HTERT RPE-1 (cell line): ENCODE data around the gene DNAH17.
"Not testable (repeated sequence)": the region's sequence is repeated elsewhere in the genome, so short reads cannot be mapped to it uniquely, and the experiment has no call there.

Experiments used
- in situ Hi-C: fragments of 300-500 bp; cut with MboI; formaldehyde crosslinking; loops from 4 replicates; pipeline ENCODE4 v1.14.3; 2020; ENCODE audit warnings: low sequenced_read_pairs

DNAH17 gene

DNA sequence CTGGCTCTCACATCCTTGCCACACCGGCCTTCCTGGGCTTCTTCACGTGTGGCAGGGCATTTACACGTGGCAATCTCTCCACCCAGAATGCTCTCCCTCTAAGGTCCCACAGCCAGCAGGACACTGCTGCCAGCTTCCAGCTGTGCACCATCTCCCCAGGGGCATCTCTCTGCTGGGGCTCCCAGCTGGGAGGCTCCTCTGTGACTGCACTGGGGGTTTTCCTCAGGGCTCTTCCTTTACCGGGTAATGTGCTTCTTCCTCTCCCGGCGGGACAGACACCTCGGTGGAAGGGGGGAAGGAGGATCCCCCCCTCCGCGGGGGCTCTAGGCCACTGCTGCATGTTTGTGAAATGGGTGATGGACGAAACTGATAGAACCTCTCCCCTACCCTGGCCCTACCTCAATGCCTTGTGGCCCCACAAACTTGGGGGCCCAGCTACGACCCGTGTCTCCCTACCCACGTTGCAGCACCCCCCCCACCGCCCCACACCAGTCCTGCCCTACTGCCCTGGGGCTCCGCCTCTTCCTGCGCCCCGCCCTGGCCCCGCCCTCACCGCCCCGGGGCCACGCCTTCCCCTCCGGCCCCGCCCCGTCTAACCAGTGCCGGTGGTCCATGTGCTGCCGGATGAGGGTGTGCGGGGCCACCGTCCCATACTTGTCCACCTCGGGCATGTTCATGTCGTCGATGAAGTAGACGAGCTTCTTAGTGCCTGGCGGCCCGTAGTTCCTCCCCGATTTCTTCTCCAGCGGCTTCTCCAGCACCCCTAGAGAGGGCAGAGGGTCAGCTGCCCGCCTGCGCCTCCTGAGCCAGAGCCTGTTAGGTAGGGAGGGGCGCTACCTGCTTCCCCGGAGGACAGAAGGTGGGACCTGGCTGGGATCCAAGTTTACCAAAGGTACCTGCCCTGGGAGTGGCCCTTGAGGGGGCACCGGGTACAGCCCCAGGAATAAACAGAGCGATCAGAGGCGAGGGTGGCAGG lies 92.6 kb downstream of the DNAH17 start:
- in situ Hi-C loops: no loop called here

DNA sequence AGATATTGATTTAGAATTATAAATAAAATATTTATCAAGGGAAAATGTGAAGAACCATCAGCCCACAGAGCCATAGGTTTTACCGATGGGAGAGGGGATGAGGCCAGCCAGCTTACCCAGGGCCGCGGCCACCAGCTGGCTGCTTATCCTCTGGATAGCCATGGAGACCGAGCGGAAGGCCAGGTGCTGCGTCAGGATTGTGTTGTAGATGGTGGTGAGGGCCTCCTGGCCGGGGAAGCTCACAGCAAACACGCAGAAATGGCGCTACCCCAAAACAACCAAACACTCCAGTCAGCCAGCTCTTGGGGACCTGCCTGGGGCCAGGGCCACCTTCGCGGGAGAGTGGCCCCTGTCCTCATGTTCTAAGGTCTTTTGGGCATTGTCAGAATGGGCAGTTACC lies 97.8 kb downstream of the DNAH17 start:
- in situ Hi-C loops: no loop called here

DNA sequence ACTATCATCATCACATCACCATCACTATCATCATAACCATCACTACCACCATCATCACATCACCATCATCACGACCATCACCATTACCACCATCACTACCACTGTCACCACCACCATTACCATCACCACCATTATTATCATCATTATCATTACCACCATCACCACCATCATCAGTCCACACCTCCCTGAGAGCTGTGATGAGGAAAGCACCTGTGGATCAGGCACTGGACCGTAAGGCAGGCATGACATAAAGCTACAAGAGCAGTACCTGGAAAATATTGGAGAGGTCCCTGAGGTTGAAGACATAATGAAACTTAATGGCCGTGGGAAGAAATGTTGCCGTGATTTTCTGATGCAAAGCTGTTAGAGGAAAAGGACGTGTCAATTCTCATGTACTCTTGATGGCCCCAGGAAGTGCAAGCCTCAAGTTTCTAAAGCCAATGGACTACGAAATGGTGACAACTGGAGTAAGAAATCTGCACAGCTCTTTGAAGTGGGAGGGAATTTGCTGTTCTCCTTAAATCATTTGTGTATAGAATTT lies 98.4 kb downstream of the DNAH17 start:
- in situ Hi-C loops: no loop called here

DNA sequence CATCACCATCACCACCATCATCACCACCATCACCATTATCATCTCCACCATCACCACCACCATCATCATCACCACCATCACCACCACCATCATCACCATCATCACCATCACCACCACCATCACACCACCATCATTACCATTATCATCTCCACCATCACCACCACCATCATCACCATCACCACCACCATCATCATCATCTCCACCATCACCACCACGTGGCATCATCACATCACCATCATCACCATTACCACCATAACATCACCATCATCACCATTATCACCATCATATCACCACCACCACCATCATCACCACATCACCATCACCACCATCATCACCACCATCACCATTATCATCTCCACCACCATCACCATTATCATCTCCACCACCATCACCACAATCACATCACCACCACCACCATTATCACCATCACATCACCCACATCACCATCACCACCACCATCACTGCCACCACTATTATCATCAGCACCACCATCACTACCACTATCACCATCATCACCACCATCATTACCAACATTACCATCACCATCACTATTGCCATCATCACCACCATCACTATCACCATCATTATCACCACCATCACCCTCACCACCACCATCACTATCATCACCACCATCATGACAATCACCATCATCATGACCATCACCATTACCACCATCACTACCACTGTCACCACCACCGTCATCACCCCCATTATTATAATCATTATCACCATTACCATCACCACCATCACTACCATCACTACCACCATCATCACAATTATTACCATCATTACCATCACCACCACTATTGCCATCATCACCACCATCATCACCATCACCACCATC lies 99.1 kb downstream of the DNAH17 start:
- in situ Hi-C loops: no loop called here

DNA sequence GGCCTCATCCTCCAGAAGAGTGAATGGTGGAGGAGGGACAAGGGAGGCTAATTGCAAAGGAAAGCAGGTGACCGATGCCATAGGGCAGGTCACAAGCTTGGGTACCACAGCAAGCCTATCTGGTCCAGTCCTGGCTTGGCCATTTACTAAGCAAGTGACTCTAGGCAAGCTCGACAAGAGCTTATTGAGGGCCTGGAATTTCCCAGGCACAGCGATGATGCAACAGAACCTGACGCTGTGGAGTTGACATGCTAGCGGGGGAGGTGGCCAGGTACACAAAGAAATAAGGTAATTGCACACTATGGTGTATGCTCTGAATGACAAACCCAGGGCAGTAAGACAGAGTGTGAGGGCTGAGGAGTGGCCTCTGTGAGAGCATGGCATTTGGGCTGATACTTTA lies 100.2 kb downstream of the DNAH17 start:
- in situ Hi-C loops: no loop called here

DNA sequence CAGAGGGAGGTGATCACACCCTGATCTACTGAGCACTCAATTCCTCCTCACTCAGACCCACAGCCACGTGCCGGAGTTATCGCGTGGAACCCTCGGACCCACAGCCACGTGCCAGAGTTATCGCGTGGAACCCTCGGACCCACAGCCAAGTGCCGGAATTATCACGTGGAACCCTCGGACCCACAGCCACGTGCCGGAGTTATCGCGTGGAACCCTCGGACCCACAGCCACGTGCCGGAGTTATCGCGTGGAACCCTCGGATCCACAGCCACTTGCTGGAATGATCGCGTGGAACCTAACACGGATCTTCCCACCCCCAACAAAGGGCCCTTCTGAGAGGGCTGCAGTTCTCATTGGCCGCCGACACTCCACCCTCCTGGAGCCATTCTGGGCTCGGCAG lies 101.0 kb downstream of the DNAH17 start:
- in situ Hi-C loops: no loop called here

DNA sequence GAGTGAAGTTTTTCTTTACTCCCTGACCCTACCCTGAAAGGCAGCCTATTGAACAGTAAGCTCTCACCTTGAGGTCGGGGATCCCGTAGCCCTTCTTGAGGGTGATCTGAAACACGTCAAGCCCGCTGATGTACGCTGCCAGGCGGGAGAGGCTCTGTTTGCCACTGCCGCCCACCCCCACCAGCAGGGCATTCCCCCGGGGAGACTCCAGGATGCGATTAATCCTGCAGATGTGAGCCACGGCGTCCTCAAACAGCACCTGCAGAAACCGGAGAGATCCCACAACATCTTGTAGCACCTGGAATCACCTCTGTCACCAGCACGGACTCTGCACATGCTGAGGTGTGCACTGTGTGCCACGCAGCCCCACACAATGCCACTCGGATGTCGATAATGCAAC lies 102.0 kb downstream of the DNAH17 start:
- in situ Hi-C loops: no loop called here

DNA sequence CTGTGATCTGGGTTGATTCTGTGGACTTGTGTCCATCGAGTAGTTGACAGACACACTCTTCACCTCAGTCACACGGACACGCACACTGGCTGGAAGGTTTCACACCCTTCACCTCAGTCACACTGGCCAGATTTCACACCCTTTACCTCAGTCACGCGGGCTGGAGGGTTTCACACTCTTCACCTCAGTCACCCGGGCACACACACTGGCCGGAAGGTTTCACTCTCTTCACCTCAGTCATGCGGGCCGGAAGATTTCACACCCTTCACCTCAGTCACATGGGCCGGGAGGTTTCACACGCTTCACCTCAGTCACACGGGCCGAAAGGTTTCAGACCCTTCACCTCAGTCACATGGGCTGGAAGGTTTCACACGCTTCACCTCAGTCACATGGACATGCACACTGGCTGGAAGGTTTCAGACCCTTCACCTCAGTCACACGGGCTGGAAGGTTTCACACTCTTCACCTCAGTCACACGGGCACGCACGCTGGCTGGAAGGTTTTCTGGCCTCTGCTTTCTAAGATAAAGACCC lies 102.5 kb downstream of the DNAH17 start:
- in situ Hi-C loops: no loop called here

DNA sequence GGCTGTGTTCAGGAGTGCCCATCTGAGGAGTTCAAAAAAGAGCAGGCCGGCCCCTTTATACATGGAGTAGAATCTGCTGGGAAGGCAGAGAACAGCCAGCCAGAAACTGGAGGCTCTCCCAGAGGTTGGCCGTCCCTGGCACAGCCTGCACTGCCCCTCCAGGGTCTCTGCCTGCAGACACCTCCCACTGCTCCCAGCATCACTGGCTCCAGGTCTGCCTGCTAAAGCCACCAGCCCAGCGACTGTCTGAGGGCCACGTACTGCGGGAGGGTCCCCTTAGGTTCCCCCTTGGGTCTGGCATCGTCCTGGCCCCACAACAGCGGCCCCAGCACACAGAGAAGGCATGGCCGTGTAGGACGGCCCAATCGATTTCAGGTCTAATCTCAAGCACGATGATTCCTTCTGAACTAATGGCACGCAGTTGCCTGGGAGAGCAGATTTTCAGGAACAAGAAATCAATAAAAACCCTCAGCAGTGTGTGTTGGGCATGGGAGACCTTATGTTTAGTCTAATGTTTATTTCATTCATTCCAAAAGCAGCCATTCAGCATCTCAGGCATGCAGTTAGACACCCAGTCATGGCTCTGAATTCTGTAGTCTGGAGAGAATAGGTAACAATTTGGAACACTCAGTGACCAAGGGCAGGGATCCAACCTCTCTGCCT lies 103.1 kb downstream of the DNAH17 start:
- in situ Hi-C loops: no loop called here

DNA sequence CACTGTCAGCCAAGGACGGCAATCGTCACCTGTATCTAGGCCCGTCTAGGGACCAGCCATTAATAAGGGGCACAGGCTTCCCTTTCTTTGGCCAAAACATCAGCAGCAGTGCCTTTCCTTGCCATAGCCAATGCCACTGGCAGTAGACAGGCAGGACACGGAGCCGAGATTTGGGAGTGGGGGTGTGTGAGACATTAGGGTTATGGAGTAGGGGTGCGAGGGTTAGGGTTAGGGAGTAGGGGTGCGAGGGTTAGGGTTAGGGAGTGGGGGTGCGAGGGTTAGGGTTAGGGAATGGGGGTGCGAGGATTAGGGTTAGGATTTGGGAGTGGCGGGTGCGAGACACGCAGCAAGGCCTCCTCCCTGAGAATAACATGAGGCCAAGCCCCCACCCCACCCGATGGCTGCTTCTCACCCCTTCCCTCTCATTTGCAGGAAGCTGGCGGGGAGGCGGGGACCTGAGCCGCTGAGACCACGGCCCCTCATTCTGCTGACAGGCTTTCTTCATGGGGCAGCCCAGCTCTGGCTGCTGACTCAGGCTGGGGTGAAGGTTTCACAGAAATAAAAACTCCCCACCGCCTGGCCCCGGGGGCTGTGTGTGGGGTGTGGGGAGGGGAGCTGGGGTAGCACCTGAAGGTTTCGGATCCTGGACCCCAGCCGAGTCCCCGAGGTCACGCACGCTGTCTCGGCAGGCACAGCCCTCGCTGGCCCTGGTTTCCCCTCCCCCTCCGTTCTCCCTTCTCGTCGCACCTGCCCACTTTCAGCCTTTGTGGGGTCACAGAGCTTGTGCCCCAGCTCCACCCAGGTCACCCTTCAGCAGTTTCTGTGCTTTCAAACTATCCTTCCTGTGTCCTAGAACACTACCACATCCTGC lies 104.9 kb downstream of the DNAH17 start:
- in situ Hi-C loops: no loop called here

DNA sequence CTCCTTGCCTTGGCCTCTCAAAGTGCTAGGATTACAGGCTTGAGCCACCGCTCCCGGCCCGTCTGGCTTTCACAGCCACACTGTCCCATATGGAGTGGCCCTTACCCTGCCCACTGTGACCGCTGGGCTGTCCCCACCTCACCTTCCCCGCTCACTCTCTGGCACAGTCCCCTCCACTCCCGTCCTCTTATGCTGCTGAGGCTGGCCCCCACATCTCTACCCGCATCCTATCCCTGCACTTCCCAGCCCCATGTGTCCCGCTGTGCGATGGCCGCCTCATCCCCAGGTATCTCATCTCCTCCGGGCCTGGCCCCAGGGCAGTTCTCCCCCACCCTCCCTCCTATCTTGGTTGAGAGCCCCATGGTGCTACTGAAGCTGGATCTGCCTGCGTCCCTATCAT lies 105.6 kb downstream of the DNAH17 start:
- in situ Hi-C loops: no loop called here

DNA sequence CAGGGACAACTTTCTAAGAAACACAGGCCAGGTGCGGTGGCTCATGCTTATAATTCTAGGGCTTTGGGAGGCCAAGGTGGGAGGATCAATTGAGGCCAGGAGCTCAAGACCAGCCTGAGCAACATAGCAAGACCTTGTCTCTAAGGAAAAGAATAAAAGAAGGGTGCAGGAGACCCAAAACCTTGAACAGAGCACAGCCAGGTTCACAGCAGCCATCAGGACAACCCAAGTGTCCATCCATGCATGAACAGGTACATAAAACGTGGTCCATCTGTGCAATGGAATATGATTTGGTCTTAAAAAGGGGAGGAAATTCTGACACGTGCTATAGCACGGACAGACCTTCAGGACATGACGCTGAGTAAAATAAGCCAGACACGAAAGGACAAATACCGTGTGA lies 107.8 kb downstream of the DNAH17 start:
- in situ Hi-C loops: no loop called here

DNA sequence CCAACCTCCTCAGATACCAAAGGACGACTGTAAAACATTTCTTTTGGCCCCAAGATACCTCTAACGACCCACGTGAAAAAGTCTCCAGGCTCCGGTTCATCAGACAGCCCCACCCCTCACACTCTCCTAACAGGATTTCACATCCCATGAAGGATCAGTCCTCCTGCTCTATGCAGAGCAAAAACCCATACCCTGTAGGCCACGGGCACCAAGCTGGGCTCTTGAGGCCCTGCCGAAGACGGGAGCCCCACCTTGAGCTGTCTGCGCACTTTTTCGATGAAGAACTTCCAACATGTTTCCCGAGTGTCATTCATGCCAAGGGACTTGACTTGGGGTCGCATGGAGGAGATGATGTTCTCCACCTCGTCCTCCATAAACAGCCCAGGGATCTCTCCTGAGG lies 108.8 kb downstream of the DNAH17 start:
- in situ Hi-C loops: no loop called here

DNA sequence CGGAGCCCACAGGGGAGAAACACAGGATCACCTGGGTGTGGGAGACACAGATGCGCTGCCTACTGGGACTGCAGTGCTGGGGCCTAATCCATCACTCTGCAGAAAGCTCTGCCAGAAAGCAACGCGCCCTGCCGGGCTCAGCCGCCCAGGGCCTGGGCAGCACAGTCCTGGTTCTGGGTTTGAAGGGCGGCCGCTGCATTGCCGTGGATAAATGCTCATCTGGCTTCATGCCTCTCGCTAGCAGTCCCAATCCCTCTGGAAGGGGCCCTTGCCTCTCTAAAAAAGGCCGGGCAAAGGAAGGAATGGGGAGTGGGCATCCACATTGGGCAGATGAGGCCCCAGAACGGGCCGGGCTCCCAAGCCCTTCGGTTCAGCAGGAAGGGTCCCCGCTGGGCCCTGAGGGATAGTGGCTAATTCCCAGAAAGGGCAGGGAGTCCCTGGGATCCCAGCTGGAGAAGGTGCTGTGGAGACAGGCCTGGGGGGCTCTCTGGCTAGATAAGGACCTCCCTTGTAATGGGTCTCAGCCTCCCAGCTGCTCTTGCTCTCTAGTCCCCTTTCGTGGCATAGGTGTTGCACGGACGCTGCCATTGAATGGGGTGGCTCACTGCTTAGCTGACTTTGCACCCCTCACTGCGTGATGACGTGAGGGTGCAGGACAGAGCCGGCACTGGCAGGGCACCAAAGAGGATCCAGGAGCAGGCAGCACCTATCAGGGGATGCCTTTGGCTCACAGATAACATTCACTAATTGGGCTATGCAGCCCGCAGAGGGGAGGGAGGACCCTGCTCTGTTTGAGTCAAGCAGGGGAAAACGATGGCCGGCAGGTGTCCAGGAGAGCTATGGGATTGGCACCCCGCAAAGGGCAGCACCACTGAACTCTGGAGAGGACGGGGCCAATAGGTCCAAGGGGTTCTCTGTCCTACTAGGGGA lies 110.1 kb downstream of the DNAH17 start:
- in situ Hi-C loops: no loop called here

DNA sequence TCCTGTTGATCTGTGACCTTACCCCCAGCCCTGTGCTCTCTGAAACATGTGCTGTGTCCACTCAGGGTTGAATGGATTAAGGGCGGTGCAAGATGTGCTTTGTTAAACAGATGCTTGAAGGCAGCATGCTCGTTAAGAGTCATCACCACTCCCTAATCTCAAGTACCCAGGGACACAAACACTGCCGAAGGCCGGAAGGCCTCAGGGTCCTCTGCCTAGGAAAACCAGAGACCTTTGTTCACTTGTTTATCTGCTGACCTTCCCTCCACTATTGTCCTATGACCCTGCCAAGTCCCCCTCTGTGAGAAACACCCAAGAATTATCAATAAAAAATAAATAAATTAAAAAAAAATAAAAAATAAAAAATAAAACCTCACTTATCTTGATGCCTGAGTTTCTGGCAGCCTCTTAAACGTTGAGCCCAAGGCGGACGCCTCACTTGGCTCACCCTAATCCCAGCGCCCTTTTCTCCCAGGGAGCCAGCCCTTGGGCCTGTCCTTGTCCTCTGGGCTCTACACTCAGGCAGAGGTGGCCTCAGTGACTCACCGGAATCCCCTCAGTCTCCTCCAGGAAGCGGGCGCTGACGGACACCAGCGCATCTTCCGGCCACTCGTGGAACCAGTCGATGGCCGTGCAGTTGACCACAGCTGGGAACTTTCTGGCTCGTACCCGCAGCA lies 110.9 kb downstream of the DNAH17 start:
- in situ Hi-C loops: not testable (repeated sequence)

DNA sequence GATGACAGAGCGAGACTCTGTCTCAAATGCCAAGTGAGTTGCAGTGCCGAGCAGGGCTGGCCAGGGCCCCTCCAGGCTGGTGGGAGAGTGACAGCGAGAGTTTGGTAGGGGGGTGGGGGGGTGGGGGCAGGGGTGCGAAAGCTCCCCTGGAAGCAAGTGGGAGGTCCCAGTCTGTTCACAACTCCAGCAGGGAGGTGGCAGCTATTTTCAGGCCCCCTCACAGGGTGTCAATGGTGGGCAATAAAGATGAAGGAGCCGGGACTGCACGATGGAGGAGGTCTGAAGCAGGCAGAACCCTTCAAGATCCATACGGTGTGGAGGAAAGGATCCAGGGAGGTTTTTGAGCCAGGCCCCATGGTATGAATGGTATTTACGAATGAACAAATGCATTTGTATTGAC lies 115.0 kb downstream of the DNAH17 start:
- in situ Hi-C loops: no loop called here

DNA sequence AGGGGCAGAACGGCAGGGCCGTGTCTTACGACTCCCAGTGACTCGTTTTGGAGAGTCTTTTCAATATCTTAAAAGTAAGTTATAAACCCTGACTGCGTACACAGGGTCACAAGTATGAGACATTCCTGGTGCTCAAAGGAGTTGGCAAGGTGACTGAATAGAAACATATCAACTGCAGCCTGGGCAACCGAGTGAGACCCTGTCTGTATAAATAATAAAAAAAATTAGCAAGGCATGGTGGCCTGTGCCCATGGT lies 115.5 kb downstream of the DNAH17 start:
- in situ Hi-C loops: no loop called here

DNA sequence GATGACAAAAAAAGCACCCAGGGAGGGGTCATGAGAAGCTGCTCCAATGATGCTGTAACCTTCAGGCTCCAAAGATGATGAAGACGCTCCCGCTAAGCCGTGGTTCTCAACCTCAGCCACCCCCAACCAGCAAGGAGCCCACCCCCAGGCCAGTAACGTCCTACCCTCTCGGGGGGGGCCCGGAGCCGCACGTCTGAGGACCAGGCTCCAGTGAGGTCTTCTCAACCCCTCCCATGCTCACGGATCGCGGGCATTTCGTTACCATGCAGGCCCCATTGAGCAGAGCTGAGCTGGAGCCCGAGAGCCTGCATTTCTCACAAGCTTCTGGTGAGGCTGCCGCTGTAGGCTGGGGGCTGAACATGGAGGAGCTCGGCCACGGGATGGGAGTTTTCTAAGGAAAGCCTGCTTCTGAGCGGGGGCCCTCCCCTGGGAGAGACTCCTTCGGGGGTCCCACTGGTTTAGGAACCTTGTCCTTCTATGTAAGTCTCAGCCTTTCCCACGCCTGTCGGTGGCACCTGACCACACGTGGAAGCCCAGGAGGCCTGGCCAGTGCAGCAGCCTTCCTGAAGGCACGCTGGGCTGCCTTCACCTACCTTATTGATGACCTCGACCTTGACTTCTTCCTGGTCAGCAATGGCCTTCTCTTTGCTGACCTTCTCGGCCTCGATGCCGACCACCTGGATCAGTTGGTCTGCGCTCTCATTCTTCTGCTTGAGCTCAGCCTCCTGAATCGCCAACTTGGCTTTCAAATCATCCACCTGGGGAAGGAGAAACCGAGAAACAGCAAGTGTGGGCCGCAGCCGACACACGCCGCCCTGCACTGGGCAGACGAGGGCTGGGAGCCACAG lies 116.0 kb downstream of the DNAH17 start:
- in situ Hi-C loops: no loop called here
